ENCODE measurements around the gene ZCCHC2. TPM values are rescaled to one million over a fixed set of nuclear protein-coding genes. Genes with fewer than 3 reads are reported as not detected.

The ZCCHC2 gene
- total and polyA plus RNA-seq, 12 donors: 4.7 to 53.3 (median 18.0) TPM

GRCh38 chr18:62505669-62506494 is 16.9 kb upstream of the ZCCHC2 start:
- Histone ChIP-seq H3K36me3 (replicated peaks in 1 of 2) (no peaks in the 10 kb centered on the region), H3K27ac (peak overlapping the region in 3 of 5 donors; percentile 5 to 77 (median 67)), H3K4me3 (peak overlapping the region in 3 of 4 donors; percentile 27 to 77 (median 42)), H3K27me3 (no peaks in the 10 kb centered on the region), H3K9me3 (replicated peaks in 1 of 3) (no peaks in the 10 kb centered on the region), H3K4me1 (replicated peaks in 1 of 2) (peaks cover 0 to 6% of the 10 kb centered on the region in 2 donors)
- 46 to 50% (median 48%) methylated on average over 8 of the region's 8 CpGs for WGBS, 4 donors
- DNase-seq: no peak
- intact Hi-C loops (cut with DNase I): no loop called here
- no peak for TF ChIP-seq POLR2A (IDR thresholded peaks at IDR 0.05)
- no peak for TF ChIP-seq CTCF (IDR thresholded peaks at IDR 0.05)

- Histone ChIP-seq H3K27ac (peak overlapping the region in 4 of 5 donors; percentile 5 to 77 (median 46)), H3K4me1 (replicated peaks in 1 of 2) (peaks cover 0 to 6% of the 10 kb centered on the region in 2 donors), H3K4me3 (peak overlapping the region in 3 of 4 donors; percentile 42 to 77 (median 62)), H3K9me3 (replicated peaks in 1 of 3) (peaks cover 0 to 4% (median 0%) of the 10 kb centered on the region in 3 donors), H3K36me3 (replicated peaks in 1 of 2) (no peaks in the 10 kb centered on the region), H3K27me3 (no peaks in the 10 kb centered on the region)
- intact Hi-C loops (cut with DNase I): no loop called here
- no peak for DNase-seq
- WGBS, 4 donors: 25 to 32% (median 27%) methylated on average over 7 of the region's 7 CpGs
- TF ChIP-seq POLR2A (IDR thresholded peaks at IDR 0.05): no peak
- no peak for TF ChIP-seq CTCF (IDR thresholded peaks at IDR 0.05)
These were observed 16.2 kb upstream of the ZCCHC2 start for GRCh38 chr18:62506495-62507143.

GRCh38 chr18:62509779-62510178 is 13.0 kb upstream of the ZCCHC2 start:
- TF ChIP-seq POLR2A (IDR thresholded peaks at IDR 0.05): no peak
- TF ChIP-seq CTCF (IDR thresholded peaks at IDR 0.05): no peak
- peaks cover 0 to 27% (median 16%) of the 10 kb centered on the region in 3 donors for H3K9me3 ChIP-seq (replicated peaks in 1 of 3)
- no peaks in the 10 kb centered on the region for H3K27me3 ChIP-seq
- intact Hi-C loops (cut with DNase I): no loop called here
- H3K4me3 ChIP-seq: no peak overlapping the region
- no peak overlapping the region for H3K27ac ChIP-seq
- no peaks in the 10 kb centered on the region for H3K36me3 ChIP-seq (replicated peaks in 1 of 2)
- no peak for DNase-seq
- H3K4me1 ChIP-seq (replicated peaks in 1 of 2): peaks cover 0 to 6% of the 10 kb centered on the region in 2 donors
- WGBS, 4 donors: 90 to 97% (median 92%) methylated on average over 1 of the region's 1 CpG

GRCh38 chr18:62510789-62511188 is 12.0 kb upstream of the ZCCHC2 start:
- 86 to 100% (median 89%) methylated on average over 2 of the region's 2 CpGs for WGBS, 4 donors
- TF ChIP-seq CTCF (IDR thresholded peaks at IDR 0.05): no peak
- no peak for TF ChIP-seq POLR2A (IDR thresholded peaks at IDR 0.05)
- H3K4me3 ChIP-seq: no peak overlapping the region
- peaks cover 0 to 2% of the 10 kb centered on the region in 2 donors for H3K4me1 ChIP-seq (replicated peaks in 1 of 2)
- peaks cover 0 to 27% (median 16%) of the 10 kb centered on the region in 3 donors for H3K9me3 ChIP-seq (replicated peaks in 1 of 3)
- no peak for DNase-seq
- H3K27me3 ChIP-seq: no peaks in the 10 kb centered on the region
- H3K36me3 ChIP-seq (replicated peaks in 1 of 2): no peaks in the 10 kb centered on the region
- no peak overlapping the region for H3K27ac ChIP-seq
- intact Hi-C loops (cut with DNase I): no loop called here
